Stomach (tissue), 9 donors: Measurements from ENCODE around the gene PLEKHG4B. TPM values are rescaled to one million over a fixed set of nuclear protein-coding genes. Genes with fewer than 3 reads are reported as not detected.

Experiments
- DNase-seq, 2 donors: peaks; one replicate each; pipeline versions ENCODE4 v3.0.0 to v3.0.0-alpha.2; 2013 to 2019
- H3K27ac ChIP-seq, 5 donors: fragments of 200-600 bp in 4 of 5; sonication (generic) in 4 of 5; one replicate each; pipeline ENCODE4 v1.5.1; 2013 to 2019; ENCODE audit warnings: mild to moderate bottlenecking in 1 of 5, moderate library complexity in 1 of 5
- H3K27me3 ChIP-seq, 3 donors: fragments of 200-600 bp; sonication (generic); one replicate each; pipeline ENCODE4 v1.5.1; 2017 to 2019; ENCODE audit warnings: mixed run types in 1 of 3
- H3K36me3 ChIP-seq, 4 donors: fragments of 200-600 bp; sonication (generic); 1 replicate in 3 of 4; 2 replicates in 1 of 4; pipeline ENCODE4 v1.5.1; 2016 to 2019
- H3K4me1 ChIP-seq, 4 donors: fragments of 200-600 bp; sonication (generic); one replicate each; pipeline ENCODE4 v1.5.1; 2016 to 2019
- H3K4me3 ChIP-seq, 4 donors: fragments of 200-600 bp; sonication (generic) in 3 of 4; one replicate each; pipeline ENCODE4 v1.5.1; 2016 to 2019; ENCODE audit warnings: mild to moderate bottlenecking in 1 of 4
- H3K9me3 ChIP-seq, 4 donors: fragments of 200-600 bp; sonication (generic); one replicate each; pipeline ENCODE4 v1.5.1; 2016 to 2019
- EP300 ChIP-seq: sonication (generic); formaldehyde crosslinking; IDR thresholded peaks from one replicate; pipeline ENCODE4 v1.6.1; 2017; ENCODE audit warnings: antibody characterized with exemption
- POLR2A ChIP-seq, 4 donors: fragments of 450-650 bp; IDR thresholded peaks; one replicate each; pipeline ENCODE4 v1.6.1; 2016; ENCODE audit warnings: antibody characterized with exemption in 4 of 4, control low read depth in 2 of 4, mild to moderate bottlenecking in 1 of 4, moderate library complexity in 1 of 4
- POLR2AphosphoS5 ChIP-seq, 3 donors: sonication (generic); formaldehyde crosslinking; IDR thresholded peaks; one replicate each; pipeline ENCODE4 v1.6.1; 2016; ENCODE audit warnings: antibody characterized with exemption in 3 of 3
- WGBS, 5 donors: extraction: QIAGEN DNeasy Blood & Tissue Kit in 3 of 5; methylation state at CpG; one replicate each; pipeline versions ENCODE4 v1.1.5 to v1.1.7; 2013 to 2018; 5-methylcytosine and 5-hydroxymethylcytosine counted together
- intact Hi-C: fragments of 100-400 bp; cut with DNase I; formaldehyde crosslinking; loops from one replicate; pipeline ENCODE4 v1.15.1; 2023; ENCODE audit warnings: low total_unique reads
- polyA plus RNA-seq, 3 donors: library from polyadenylated mRNA; stranded (reverse); fragments of 200-250 nt; gene quantifications; one replicate each; pipeline ENCODE4 v1.2.3, GENCODE V29; 2013
- total RNA-seq, 5 donors: library from RNA; depleted of rRNA; stranded (reverse); fragments of >200 nt; gene quantifications; one replicate each; pipeline versions ENCODE4 v1.1.0 to v1.2.3, GENCODE V29; 2014 to 2016
- TF ChIP-seq, protein P1 (sequence below), 7 experiments: fragments of 450-650 bp in 4 of 7; fragments of 200-600 bp in 3 of 7; sonication (generic) in 3 of 7; IDR thresholded peaks; one replicate each; pipeline ENCODE4 v1.5.1; 2016 to 2019; ENCODE audit warnings: antibody characterized with exemption in 7 of 7, control low read depth in 2 of 7, mild to moderate bottlenecking in 1 of 7
- donor health status: healthy with polysubstance abuse.
- donor health status: Bipolar disorder and iron deficiency.
- donor health status: healthy.

Gene PLEKHG4B
- total and polyA plus RNA-seq, 8 donors: 0.15 to 4.3 (median 1.8) TPM; not detected in 1

DNA sequence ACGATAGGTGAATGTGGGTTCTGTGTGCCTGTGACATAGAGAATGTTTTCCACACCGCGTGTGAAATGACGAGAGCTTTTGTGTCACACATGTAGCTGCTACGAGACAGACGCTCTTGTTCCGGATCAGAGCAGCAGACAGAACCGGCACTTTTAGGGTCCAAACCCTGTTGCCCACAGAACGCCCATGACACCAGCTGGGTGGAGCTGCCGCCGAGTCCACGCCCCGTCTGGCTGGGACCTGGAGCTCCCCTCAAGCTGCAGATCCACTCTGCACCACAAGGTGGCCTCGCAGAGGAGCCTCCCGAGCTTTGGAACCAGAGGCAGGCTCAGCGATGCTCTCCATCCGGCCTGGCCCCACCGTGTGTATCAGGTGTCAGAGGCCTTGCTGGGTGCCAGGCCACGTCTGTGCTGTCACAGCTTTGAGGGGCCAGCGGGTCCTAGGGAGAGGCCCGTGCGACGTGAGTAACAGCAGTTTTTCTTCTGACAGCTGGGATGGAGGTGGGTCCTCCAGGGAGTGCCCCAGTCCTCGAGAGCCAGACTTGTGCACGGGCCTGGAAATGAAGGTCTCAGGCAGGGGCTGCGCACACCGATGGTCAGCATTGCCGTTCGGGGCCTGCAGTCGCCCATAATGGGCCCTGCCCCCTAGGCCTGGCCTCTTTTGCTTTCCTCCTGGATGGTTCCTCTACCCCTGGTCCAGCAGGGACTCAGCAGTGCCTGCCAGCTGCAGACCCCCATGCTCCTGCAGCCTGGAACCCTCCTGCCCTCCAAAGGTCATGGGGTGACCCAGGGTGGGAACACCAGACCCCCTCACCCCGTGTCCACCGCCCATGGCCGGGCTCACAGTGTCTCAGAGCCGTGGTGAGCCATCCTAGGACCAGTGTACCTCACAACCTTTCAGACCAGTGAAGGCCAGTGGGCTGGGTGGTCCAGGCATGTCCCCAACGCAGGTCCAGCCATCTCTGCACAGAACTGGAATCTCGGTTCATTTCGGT lies 96.8 kb downstream of the PLEKHG4B start:
- peaks cover 0 to 45% (median 9%) of the 10 kb centered on the region in 3 donors for H3K27me3 ChIP-seq
- intact Hi-C loops: no loop called here
- WGBS, 5 donors: 32 to 49% (median 40%) methylated on average over 24 to 37 of the region's 37 CpGs
- H3K9me3 ChIP-seq: no peaks in the 10 kb centered on the region
- peak overlapping the region in 1 of 5 donors; percentile 76 for H3K27ac ChIP-seq
- H3K4me3 ChIP-seq: peak overlapping the region; percentile 20 to 29 (median 22)
- no peaks in the 10 kb centered on the region for H3K36me3 ChIP-seq
- TF ChIP-seq EP300: no peak
- TF ChIP-seq, protein P1, sequence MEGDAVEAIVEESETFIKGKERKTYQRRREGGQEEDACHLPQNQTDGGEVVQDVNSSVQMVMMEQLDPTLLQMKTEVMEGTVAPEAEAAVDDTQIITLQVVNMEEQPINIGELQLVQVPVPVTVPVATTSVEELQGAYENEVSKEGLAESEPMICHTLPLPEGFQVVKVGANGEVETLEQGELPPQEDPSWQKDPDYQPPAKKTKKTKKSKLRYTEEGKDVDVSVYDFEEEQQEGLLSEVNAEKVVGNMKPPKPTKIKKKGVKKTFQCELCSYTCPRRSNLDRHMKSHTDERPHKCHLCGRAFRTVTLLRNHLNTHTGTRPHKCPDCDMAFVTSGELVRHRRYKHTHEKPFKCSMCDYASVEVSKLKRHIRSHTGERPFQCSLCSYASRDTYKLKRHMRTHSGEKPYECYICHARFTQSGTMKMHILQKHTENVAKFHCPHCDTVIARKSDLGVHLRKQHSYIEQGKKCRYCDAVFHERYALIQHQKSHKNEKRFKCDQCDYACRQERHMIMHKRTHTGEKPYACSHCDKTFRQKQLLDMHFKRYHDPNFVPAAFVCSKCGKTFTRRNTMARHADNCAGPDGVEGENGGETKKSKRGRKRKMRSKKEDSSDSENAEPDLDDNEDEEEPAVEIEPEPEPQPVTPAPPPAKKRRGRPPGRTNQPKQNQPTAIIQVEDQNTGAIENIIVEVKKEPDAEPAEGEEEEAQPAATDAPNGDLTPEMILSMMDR (IDR thresholded peaks at IDR 0.05): peak in 6 of 7 experiments; percentile 71 to 97 (median 92)
- TF ChIP-seq POLR2A (IDR thresholded peaks at IDR 0.05): no peak
- TF ChIP-seq POLR2AphosphoS5 (IDR thresholded peaks at IDR 0.05): peak in 1 of 3 donors; percentile 51
- peaks cover 22 to 41% (median 31%) of the 10 kb centered on the region in 4 donors for H3K4me1 ChIP-seq
- peak; percentile 92 to 95 for DNase-seq

DNA sequence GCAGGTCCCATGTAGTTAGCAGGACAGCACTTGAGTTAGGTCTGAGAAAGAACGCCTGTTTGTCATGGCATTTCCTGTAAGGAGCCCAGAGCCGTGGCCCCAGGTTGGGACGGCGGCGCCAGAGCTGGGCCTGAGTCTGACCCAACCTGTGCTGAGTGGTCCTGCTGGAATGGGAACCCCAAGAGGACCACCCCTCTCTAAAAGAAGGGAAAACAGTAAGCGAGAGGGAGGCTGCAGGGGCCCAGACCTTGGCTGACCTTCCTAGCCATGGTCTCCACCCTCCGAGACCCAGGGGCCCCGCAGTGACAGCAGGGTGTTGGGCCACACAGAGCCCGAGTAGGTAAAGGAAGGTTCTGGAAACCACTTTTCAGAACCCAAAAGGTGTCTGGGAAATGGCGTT lies 97.5 kb downstream of the PLEKHG4B start:
- no peaks in the 10 kb centered on the region for H3K9me3 ChIP-seq

DNA sequence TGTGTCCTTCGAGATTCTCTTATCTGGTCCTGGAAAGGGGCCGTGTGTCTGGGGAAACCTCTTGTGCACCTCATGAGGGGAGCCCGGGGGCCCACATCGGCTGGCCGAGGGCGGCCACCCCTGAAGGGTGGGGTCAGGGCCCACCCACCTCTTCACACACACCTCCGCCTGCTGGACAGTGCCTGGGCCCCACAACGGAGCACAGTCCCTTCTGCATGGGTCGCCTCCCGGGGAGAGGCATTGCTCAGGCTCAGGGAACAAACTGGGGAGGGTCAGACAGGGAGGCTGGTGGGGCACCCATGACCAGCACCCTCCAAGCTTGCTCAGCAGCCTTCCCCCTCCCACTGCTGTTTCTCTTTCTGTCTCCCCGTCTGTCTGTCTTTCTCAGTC lies 98.0 kb downstream of the PLEKHG4B start:
- TF ChIP-seq POLR2A (IDR thresholded peaks at IDR 0.05): no peak
- no peak for TF ChIP-seq POLR2AphosphoS5 (IDR thresholded peaks at IDR 0.05)
- TF ChIP-seq, protein P1 (IDR thresholded peaks at IDR 0.05): no peak
- TF ChIP-seq EP300: no peak
- Histone ChIP-seq H3K4me1 (peaks cover 22 to 40% (median 31%) of the 10 kb centered on the region in 4 donors), H3K4me3 (no peak overlapping the region), H3K9me3 (no peaks in the 10 kb centered on the region), H3K27me3 (peaks cover 0 to 45% (median 9%) of the 10 kb centered on the region in 3 donors), H3K27ac (peak overlapping the region in 2 of 5 donors; percentile 76), H3K36me3 (no peaks in the 10 kb centered on the region)
- 54 to 72% (median 68%) methylated on average over 10 to 11 of the region's 11 CpGs for WGBS, 5 donors
- DNase-seq: no peak
- intact Hi-C loops: no loop called here

More for the DNA sequence above, 97.5 kb downstream of the PLEKHG4B start:
- H3K4me3 ChIP-seq: no peak overlapping the region
- H3K36me3 ChIP-seq: no peaks in the 10 kb centered on the region
- TF ChIP-seq, protein P1 (IDR thresholded peaks at IDR 0.05): no peak
- no peak for TF ChIP-seq POLR2AphosphoS5 (IDR thresholded peaks at IDR 0.05)
- no peak for TF ChIP-seq EP300
- TF ChIP-seq POLR2A (IDR thresholded peaks at IDR 0.05): no peak
- 80 to 92% (median 81%) methylated on average over 7 to 10 of the region's 10 CpGs for WGBS, 5 donors
- intact Hi-C loops: no loop called here
- peaks cover 0 to 45% (median 9%) of the 10 kb centered on the region in 3 donors for H3K27me3 ChIP-seq
- H3K4me1 ChIP-seq: peaks cover 22 to 41% (median 31%) of the 10 kb centered on the region in 4 donors
- DNase-seq: no peak
- peak overlapping the region in 1 of 5 donors; percentile 76 for H3K27ac ChIP-seq

DNA sequence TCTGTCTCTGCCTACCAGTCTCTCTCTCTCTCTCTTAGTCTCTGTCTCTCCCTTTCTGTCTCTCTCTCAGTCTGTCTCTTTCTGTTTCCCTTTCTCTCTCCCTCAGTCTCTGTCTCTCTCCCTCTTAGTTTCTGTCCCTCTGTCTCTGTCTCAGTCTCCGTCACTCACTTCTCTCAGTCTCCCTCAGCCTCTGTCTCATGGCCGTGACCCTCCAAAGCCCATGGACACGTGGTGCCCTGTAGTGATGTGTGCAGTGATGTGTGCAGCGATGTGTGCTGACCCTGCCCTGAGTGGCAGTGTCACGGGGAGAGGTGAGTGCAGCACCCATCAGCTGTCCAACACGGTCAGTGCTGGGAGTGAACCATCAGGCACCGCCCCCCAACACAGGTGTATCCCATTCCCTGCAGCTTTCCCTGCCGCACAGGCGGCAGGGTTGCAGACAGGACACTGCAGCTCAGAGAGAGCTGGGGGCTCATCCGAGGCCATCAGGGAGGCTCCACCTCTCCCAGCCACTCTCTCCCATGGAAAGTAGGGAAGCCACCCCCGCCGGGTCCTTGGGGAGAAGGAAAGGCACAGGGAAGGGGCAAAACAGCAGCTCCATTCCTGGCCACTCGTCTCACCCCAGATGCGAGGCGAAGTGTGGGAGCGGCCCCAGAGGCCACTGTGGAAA lies 98.5 kb downstream of the PLEKHG4B start:
- peak overlapping the region in 2 of 4 donors; percentile 22 to 39 for H3K4me3 ChIP-seq
- peaks cover 22 to 36% (median 31%) of the 10 kb centered on the region in 4 donors for H3K4me1 ChIP-seq
- intact Hi-C loops: no loop called here
- H3K27ac ChIP-seq: peak overlapping the region in 4 of 5 donors; percentile 48 to 76 (median 68)
- TF ChIP-seq, protein P1 (IDR thresholded peaks at IDR 0.05): no peak
- TF ChIP-seq POLR2A (IDR thresholded peaks at IDR 0.05) (no peak), EP300 (no peak), POLR2AphosphoS5 (IDR thresholded peaks at IDR 0.05) (no peak)
- WGBS, 5 donors: 26 to 65% (median 45%) methylated on average over 11 to 16 of the region's 16 CpGs
- H3K27me3 ChIP-seq: peaks cover 0 to 45% (median 9%) of the 10 kb centered on the region in 3 donors
- no peak for DNase-seq
- no peaks in the 10 kb centered on the region for H3K9me3 ChIP-seq
- H3K36me3 ChIP-seq: no peaks in the 10 kb centered on the region
